K562 (cell line): ENCODE data around the gene IPO7. TPM values are rescaled to one million over a fixed set of nuclear protein-coding genes. Genes with fewer than 3 reads are reported as not detected.

ENCODE experiments used
- ARID1B ChIP-seq: fragments of 450-650 bp; IDR thresholded peaks from 2 replicates; pipeline ENCODE4 v1.6.1; 2016; ENCODE audit warnings: antibody characterized with exemption, mild to moderate bottlenecking, inconsistent platforms
- BACH1 ChIP-seq: fragments of 200-800 bp; sonication (Bioruptor generic); IDR thresholded peaks from 2 replicates; pipeline ENCODE4 v1.6.1; 2016; ENCODE audit warnings: missing genetic modification characterization, missing compliant biosample characterization
- DPF2 ChIP-seq: fragments of 450-650 bp; IDR thresholded peaks from 2 replicates; pipeline ENCODE4 v1.6.1; 2016
- MAFK ChIP-seq: IDR thresholded peaks from 2 replicates; pipeline ENCODE4 v1.6.1; 2011; ENCODE audit warnings: low read length, improper control_type of control experiment
- MGA ChIP-seq: fragments of 450-650 bp; IDR thresholded peaks from 2 replicates; pipeline ENCODE4 v1.6.1; 2016; ENCODE audit warnings: mild to moderate bottlenecking, moderate library complexity
- MNT ChIP-seq, 2 experiments: fragments of 450-650 bp; conservative IDR thresholded peaks; 2 replicates each; pipeline ENCODE4 v1.6.1; 2017; ENCODE audit warnings: mild to moderate bottlenecking in 2 of 2, moderate library complexity in 2 of 2
- NFE2L1 ChIP-seq: fragments of 450-650 bp; IDR thresholded peaks from 2 replicates; pipeline ENCODE4 v1.6.1; 2016; ENCODE audit warnings: missing genetic modification characterization, low read depth, mild to moderate bottlenecking, missing compliant biosample characterization, moderate library complexity, borderline replicate concordance
- ZNF584 ChIP-seq: fragments of 200-800 bp; sonication (Bioruptor generic); IDR thresholded peaks from 2 replicates; pipeline ENCODE4 v1.6.1; 2016; ENCODE audit warnings: low read depth, mild to moderate bottlenecking, missing genetic modification characterization, missing compliant biosample characterization
- ZNF707 ChIP-seq: fragments of 250-450 bp; sonication (Bioruptor Pico); conservative IDR thresholded peaks from 2 replicates; pipeline ENCODE4 v1.8.0; 2022; ENCODE audit warnings: inconsistent platforms, mild to moderate bottlenecking, moderate library complexity
- ZNF764 ChIP-seq: fragments of 250-450 bp; sonication (Bioruptor Pico); IDR thresholded peaks from 2 replicates; pipeline ENCODE4 v1.4.0; 2020; ENCODE audit warnings: low read depth, mild to moderate bottlenecking, moderate library complexity
- polyA plus RNA-seq, 8 experiments: library from polyadenylated mRNA; depleted of rRNA in 4 of 8; stranded (reverse) in 5 of 8; unstranded in 3 of 8; fragments of >200 nt; fragmentation: Nextera tagmentation in 2 of 8; fragmentation: Illumina TruSeq in 1 of 8; extraction: Ambion mirVana in 2 of 8; extraction: Trizol in 1 of 8; gene quantifications; 2 replicates each; pipeline versions ENCODE4 v1.2.1 to v1.2.3, GENCODE V29; 2011 to 2014; ENCODE audit warnings: inconsistent platforms in 1 of 8, missing spikeins in 1 of 8
- total RNA-seq, 7 experiments: library from RNA; depleted of rRNA in 6 of 7; stranded (reverse); fragments of >200 nt in 6 of 7; fragmentation: Illumina TruSeq in 2 of 7; extraction: Trizol in 2 of 7; gene quantifications; 2 replicates each; pipeline versions ENCODE4 v1.2.1 to v1.2.3, GENCODE V29; 2011 to 2021; ENCODE audit warnings: low replicate concordance in 1 of 7

Gene IPO7
- total and polyA plus RNA-seq, 9 of the 15 experiments (the other 6 are each of a cell fraction or from before 2014, with no cell fraction given): 23.6 to 138 (median 110) TPM

- peak in 1 of 2 experiments; percentile 22; a peak in 2 of 4 replicates for TF ChIP-seq MNT (conservative IDR thresholded peaks at IDR 0.05)
- 0 out of 2 replicates have a peak, but pooled peaks have one; percentile 37 for TF ChIP-seq ARID1B
- no peak for TF ChIP-seq ZNF764 (CRISPR knock-in tag)
- TF ChIP-seq BACH1 (tag): peak; percentile 90; the same call in 1 of the 2 replicates
- TF ChIP-seq DPF2: peak; percentile 66
- TF ChIP-seq NFE2L1 (tag): peak; percentile 95
- TF ChIP-seq ZNF584 (CRISPR knock-in tag): no peak
- 0 out of 2 replicates have a peak, but pooled peaks have one; percentile 12 for TF ChIP-seq MGA
- peak; percentile 92 for TF ChIP-seq MAFK
- TF ChIP-seq ZNF707 (CRISPR knock-in tag): no peak
These were observed 78.5 kb downstream of the IPO7 start (continued) for GRCh38 chr11:9462806-9463537.
